SK-N-SH treated with all-trans-retinoic acid at 6 μM for 48 hours (cell line): ENCODE results near the gene RPRD1A.

Experiments
- ATAC-seq: fragments of 200-7000 bp; cut with Tn5 transposase; 3 replicates; pipeline ENCODE4 v1.9.1; 2020; ENCODE audit warnings: mild to moderate bottlenecking, moderate library complexity
- ARNTL ChIP-seq: fragments of 450-650 bp; formaldehyde crosslinking; IDR thresholded peaks from 2 replicates; pipeline ENCODE4 v1.5.0; 2020; ENCODE audit warnings: low read depth, mild to moderate bottlenecking, moderate library complexity, borderline replicate concordance
- CSDC2 ChIP-seq: fragments of 250-450 bp; sonication (Bioruptor Pico); IDR thresholded peaks from 2 replicates; pipeline ENCODE4 v1.5.0; 2020; ENCODE audit warnings: mild to moderate bottlenecking, moderate library complexity
- CSRNP3 ChIP-seq: fragments of 250-450 bp; sonication (Bioruptor Pico); IDR thresholded peaks from 2 replicates; pipeline ENCODE4 v1.5.1; 2021; ENCODE audit warnings: mild to moderate bottlenecking, moderate library complexity
- ESRRG ChIP-seq: fragments of 250-450 bp; sonication (Bioruptor Pico); IDR thresholded peaks from 2 replicates; pipeline ENCODE4 v1.6.1; 2021; ENCODE audit warnings: mild to moderate bottlenecking
- GLIS3 ChIP-seq: fragments of 250-450 bp; sonication (Bioruptor Pico); IDR thresholded peaks from 2 replicates; pipeline ENCODE4 v1.5.0; 2020; ENCODE audit warnings: mild to moderate bottlenecking, moderate library complexity
- ISL1 ChIP-seq: fragments of 250-450 bp; sonication (Bioruptor Pico); IDR thresholded peaks from 2 replicates; pipeline ENCODE4 v2.1.2; 2022; ENCODE audit warnings: mild to moderate bottlenecking, moderate library complexity
- OSR1 ChIP-seq: fragments of 250-450 bp; sonication (Bioruptor Pico); IDR thresholded peaks from 2 replicates; pipeline ENCODE4 v1.8.0; 2022; ENCODE audit warnings: moderate library complexity, mild to moderate bottlenecking, inconsistent platforms
- PATZ1 ChIP-seq: fragments of 250-450 bp; sonication (Bioruptor Pico); IDR thresholded peaks from 2 replicates; pipeline ENCODE4 v1.8.0; 2020; ENCODE audit warnings: mild to moderate bottlenecking, moderate library complexity, borderline replicate concordance
- PPARA ChIP-seq: fragments of 250-450 bp; sonication (Bioruptor Pico); IDR thresholded peaks from 2 replicates; pipeline ENCODE4 v1.5.0; 2020; ENCODE audit warnings: mild to moderate bottlenecking, borderline replicate concordance
- RARB ChIP-seq: fragments of 250-450 bp; sonication (Bioruptor Pico); IDR thresholded peaks from 2 replicates; pipeline ENCODE4 v1.8.0; 2021; ENCODE audit warnings: mild to moderate bottlenecking, moderate library complexity
- SNAI2 ChIP-seq: fragments of 250-450 bp; sonication (Bioruptor Pico); IDR thresholded peaks from 2 replicates; pipeline ENCODE4 v1.5.0; 2020; ENCODE audit warnings: mild to moderate bottlenecking, moderate library complexity
- TCF4 ChIP-seq: fragments of 250-450 bp; sonication (Bioruptor Pico); IDR thresholded peaks from 2 replicates; pipeline ENCODE4 v1.8.0; 2021; ENCODE audit warnings: mild to moderate bottlenecking, moderate library complexity, borderline replicate concordance
- TOX ChIP-seq: fragments of 250-450 bp; sonication (Bioruptor Pico); IDR thresholded peaks from 2 replicates; pipeline ENCODE4 v1.8.0; 2021; ENCODE audit warnings: mild to moderate bottlenecking, moderate library complexity, borderline replicate concordance
- ZC3H10 ChIP-seq: fragments of 250-450 bp; sonication (Bioruptor Pico); IDR thresholded peaks from 2 replicates; pipeline ENCODE4 v1.5.1; 2021; ENCODE audit warnings: mild to moderate bottlenecking, moderate library complexity
- ZFP3 ChIP-seq: fragments of 250-450 bp; sonication (Bioruptor Pico); IDR thresholded peaks from 2 replicates; pipeline ENCODE4 v1.5.0; 2020; ENCODE audit warnings: mild to moderate bottlenecking, moderate library complexity
- ZFP30 ChIP-seq: fragments of 450-650 bp; formaldehyde crosslinking; IDR thresholded peaks from 2 replicates; pipeline ENCODE4 v1.5.0; 2022; ENCODE audit warnings: mild to moderate bottlenecking, moderate library complexity
- ZNF565 ChIP-seq: fragments of 450-650 bp; formaldehyde crosslinking; conservative IDR thresholded peaks from 2 replicates; pipeline ENCODE4 v1.5.0; 2020; ENCODE audit warnings: low read depth, mild to moderate bottlenecking, moderate library complexity
- ZNF70 ChIP-seq: fragments of 450-650 bp; formaldehyde crosslinking; IDR thresholded peaks from 2 replicates; pipeline ENCODE4 v1.5.0; 2020; ENCODE audit warnings: mild to moderate bottlenecking, moderate library complexity
- ZNF8 ChIP-seq: fragments of 450-650 bp; formaldehyde crosslinking; IDR thresholded peaks from 2 replicates; pipeline ENCODE4 v1.5.0; 2020; ENCODE audit warnings: mild to moderate bottlenecking, moderate library complexity
- TF ChIP-seq, protein P1 (sequence below): fragments of 250-450 bp; sonication (Bioruptor Pico); IDR thresholded peaks from 2 replicates; pipeline ENCODE4 v1.8.0; 2021; ENCODE audit warnings: low read depth, mild to moderate bottlenecking, moderate library complexity, borderline replicate concordance

Gene RPRD1A

GRCh38 chr18:36009214-36009613, 58.1 kb downstream of the RPRD1A start:
- TF ChIP-seq PPARA (CRISPR knock-in tag) (no peak), TOX (CRISPR knock-in tag) (no peak), ZNF565 (CRISPR knock-in tag) (no peak), ESRRG (CRISPR knock-in tag) (no peak)
- TF ChIP-seq, all 23 proteins: peak for 0
- no peak for ATAC-seq

GRCh38 chr18:36006997-36007396, 60.4 kb downstream of the RPRD1A start:
- ATAC-seq, result no peak
- TF ChIP-seq ARNTL (CRISPR knock-in tag) (no peak), ESRRG (CRISPR knock-in tag) (no peak), TCF4 (CRISPR knock-in tag) (no peak), CSRNP3 (CRISPR knock-in tag) (no peak), TOX (CRISPR knock-in tag) (no peak), SNAI2 (CRISPR knock-in tag) (no peak), ZC3H10 (CRISPR knock-in tag) (no peak), ZNF565 (CRISPR knock-in tag) (no peak), OSR1 (CRISPR knock-in tag) (no peak)
- TF ChIP-seq, protein P1, sequence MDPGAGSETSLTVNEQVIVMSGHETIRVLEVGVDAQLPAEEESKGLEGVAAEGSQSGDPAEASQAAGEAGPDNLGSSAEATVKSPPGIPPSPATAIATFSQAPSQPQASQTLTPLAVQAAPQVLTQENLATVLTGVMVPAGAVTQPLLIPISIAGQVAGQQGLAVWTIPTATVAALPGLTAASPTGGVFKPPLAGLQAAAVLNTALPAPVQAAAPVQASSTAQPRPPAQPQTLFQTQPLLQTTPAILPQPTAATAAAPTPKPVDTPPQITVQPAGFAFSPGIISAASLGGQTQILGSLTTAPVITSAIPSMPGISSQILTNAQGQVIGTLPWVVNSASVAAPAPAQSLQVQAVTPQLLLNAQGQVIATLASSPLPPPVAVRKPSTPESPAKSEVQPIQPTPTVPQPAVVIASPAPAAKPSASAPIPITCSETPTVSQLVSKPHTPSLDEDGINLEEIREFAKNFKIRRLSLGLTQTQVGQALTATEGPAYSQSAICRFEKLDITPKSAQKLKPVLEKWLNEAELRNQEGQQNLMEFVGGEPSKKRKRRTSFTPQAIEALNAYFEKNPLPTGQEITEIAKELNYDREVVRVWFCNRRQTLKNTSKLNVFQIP, result no peak

GRCh38 chr18:35999925-36000324, 67.4 kb downstream of the RPRD1A start:
- no peak for TF ChIP-seq ZC3H10 (CRISPR knock-in tag)
- TF ChIP-seq SNAI2 (CRISPR knock-in tag), result no peak
- no peak for TF ChIP-seq ZNF8 (CRISPR knock-in tag)
- no peak for TF ChIP-seq TOX (CRISPR knock-in tag)
- TF ChIP-seq PPARA (CRISPR knock-in tag), result no peak
- no peak for TF ChIP-seq ZNF565 (CRISPR knock-in tag)
- no peak for TF ChIP-seq ZNF70
- no peak for TF ChIP-seq TCF4 (CRISPR knock-in tag)
- ATAC-seq, result no peak

GRCh38 chr18:35998967-35999366, 68.4 kb downstream of the RPRD1A start:
- peak; percentile 74 for ATAC-seq
- no peak for TF ChIP-seq TOX (CRISPR knock-in tag)

DNA sequence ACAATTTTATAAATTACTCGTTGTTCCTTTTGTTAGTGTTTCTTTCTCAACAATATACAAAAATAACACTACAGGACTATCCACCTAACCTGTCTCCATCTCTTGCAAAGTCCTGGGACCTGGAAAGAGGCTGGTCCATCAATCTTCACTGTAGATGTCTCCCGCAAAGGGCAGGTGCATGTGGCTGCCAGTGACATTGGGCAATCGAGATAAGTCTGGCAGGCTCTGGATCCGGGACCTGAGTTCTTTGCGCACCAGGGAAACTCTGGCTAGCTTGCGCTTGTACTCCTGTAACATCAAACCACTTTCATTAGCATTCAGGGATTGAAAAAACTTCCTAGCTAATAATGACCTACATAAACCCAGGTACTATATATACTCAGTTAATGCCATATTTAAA, 74.3 kb downstream of the RPRD1A start:
- ATAC-seq, result no peak
- TF ChIP-seq CSRNP3 (CRISPR knock-in tag) (no peak), ZNF70 (no peak), RARB (CRISPR knock-in tag) (no peak), ZC3H10 (CRISPR knock-in tag) (no peak), CSDC2 (CRISPR knock-in tag) (no peak), PPARA (CRISPR knock-in tag) (no peak), TCF4 (CRISPR knock-in tag) (no peak), ZFP3 (no peak), OSR1 (CRISPR knock-in tag) (no peak), ISL1 (CRISPR knock-in tag) (no peak), ZFP30 (CRISPR knock-in tag) (no peak), ZNF565 (CRISPR knock-in tag) (no peak), PATZ1 (CRISPR knock-in tag) (no peak), GLIS3 (CRISPR knock-in tag) (no peak), SNAI2 (CRISPR knock-in tag) (no peak), ESRRG (CRISPR knock-in tag) (no peak)
- TF ChIP-seq, protein P1, result no peak
